Raji (cell line): ENCODE results near the gene CARD19.

ENCODE experiments used
- POLR2A ChIP-seq: IDR thresholded peaks from 2 replicates; pipeline ENCODE4 v1.6.1; 2011; ENCODE audit warnings: low read depth, low read length, control low read depth; ENCODE audit not compliant: insufficient read depth

Gene CARD19

DNA sequence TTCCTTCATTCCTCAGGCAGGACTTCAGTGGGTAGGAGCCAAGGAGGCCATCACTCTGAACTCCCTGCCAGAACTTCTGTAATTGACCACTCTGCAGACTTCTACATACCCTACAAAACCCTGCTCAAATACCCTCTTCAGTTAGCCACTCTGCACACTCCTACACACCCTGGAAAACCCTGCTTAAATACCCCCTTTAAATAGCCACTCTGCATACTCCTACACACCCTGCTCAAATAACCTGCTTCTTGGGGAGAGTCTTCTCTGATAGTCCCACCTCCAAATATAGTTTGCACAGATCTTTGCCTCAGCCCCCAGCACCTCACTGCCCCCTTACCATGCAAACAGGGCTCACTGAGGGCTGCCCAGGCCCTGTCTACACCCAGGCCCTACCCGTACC is 18.6 kb upstream of the CARD19 start:
- TF ChIP-seq POLR2A: no peak

DNA sequence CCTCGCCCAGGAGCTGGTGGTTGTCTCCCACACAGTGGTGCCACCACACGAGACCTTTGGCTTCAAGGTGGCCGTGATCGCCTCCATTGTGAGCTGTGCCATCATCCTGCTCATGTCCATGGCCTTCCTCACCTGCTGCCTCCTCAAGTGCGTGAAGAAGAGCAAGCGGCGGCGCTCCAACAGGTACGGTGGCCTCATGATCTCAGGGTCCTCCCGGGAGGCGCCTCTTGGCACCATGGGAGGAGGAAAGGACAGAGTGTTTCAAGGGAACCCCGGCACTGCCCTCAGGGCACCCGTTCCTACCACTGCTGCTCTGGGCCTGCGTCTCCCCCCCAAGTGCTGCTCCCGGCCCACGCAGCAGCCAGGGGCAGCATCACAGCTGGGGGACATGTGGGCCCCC is 18.2 kb upstream of the CARD19 start:
- no peak for TF ChIP-seq POLR2A

DNA sequence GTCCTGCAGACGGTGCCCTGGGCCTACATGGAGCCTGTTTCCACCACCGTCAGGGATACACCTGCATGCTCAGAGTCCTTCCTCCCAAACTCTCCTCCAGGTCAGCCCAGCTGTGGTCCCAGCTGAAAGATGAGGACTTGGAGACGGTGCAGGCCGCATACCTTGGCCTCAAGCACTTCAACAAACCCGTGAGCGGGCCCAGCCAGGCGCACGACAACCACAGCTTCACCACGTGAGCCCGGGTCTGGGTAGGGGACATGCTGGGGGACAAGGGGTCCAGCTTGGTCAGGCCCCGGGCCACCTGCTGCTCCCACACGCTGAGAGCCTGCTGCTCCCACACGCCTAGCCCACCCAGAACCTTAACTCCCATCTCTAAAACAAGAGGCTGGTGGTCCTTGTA is 16.6 kb upstream of the CARD19 start:
- no peak for TF ChIP-seq POLR2A

DNA sequence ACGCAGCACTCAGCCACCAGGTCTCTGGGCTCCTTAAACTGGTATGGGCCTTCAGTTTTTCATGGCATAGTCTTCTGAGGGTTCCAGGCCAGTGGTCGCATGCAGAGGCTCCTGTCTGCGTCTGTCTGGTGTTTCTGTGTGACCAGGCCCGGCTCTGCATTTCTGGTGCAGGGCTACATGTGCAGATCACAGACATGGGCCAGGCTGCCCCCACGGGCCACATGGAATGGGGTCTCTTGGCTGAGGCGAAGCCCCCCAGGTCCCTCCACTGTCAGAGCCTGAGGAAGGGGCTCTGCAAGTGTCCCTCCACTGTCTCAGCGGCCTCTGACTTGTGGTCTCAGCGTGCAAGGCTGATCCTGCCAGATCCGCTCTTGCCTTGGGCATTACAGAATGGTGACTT is 15.6 kb upstream of the CARD19 start:
- no peak for TF ChIP-seq POLR2A

DNA sequence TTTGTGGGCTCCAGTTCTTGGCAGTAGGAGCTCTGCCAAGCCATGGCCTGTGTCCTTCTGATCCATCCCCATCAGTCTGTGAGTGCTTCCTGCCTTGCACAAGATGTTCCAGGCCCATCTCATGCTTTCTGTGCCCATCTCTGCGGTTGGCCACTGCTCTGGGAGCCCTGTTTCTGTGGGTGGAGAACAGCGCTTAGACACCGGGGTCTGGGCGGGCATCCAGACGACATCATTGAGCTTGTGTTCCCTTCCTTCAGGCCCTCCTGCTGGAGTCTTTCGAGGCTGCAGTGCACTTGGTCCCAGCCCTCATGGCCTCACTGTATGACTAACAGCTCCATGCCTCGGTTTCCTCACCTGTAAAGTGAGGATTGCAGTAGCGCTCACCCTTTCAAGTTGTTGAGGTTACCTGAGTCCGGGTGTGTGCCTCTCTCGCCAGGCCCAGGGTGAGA is 14.9 kb upstream of the CARD19 start:
- TF ChIP-seq POLR2A: no peak

DNA sequence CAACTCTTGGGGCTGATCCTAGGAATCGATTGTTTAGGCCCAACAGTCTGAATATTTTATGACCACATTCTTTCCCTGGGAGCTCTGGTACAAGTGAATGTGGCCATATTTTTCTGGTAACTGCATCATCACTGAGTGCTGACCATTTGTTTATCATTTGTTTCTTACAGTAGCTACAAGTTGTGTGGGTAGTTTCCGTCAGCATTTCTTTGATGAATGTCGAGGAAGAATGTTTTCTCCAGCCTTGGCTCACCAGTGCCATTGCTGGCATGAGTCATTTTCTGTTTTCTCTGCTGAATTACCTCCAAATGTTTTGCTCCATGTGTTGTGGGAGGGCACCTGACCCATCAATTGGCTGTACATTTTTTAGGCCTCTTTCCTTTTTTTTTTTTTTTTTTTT is 14.1 kb upstream of the CARD19 start:
- TF ChIP-seq POLR2A: no peak

DNA sequence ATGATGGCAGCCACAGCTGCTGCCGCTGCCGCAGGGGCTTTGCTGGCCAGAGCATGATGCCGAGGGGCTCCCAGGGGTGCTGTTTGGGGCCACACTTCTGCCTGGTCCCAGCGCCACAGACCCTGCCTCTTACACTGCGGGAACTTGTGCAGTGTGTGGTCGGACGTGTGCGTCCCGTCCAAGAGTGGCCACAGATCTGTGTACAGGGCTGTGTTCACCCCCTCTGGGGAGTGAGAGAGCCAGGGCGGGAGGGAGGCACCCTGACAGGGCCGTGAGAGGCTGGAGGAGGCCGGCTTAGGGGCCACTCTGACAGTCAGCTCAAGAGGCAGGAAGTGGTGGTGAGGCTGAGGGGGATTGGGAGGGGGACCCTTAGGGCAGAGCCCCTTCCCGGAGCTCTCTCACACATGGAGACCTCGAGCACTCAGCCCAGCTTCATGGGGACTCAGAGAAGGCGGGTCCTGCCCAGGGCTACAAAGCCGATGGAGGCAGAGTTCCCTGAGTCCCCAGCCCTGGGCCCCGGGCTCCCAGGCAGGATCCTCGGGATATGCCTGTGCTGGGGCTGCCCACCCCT is 13.1 kb upstream of the CARD19 start:
- TF ChIP-seq POLR2A: no peak

DNA sequence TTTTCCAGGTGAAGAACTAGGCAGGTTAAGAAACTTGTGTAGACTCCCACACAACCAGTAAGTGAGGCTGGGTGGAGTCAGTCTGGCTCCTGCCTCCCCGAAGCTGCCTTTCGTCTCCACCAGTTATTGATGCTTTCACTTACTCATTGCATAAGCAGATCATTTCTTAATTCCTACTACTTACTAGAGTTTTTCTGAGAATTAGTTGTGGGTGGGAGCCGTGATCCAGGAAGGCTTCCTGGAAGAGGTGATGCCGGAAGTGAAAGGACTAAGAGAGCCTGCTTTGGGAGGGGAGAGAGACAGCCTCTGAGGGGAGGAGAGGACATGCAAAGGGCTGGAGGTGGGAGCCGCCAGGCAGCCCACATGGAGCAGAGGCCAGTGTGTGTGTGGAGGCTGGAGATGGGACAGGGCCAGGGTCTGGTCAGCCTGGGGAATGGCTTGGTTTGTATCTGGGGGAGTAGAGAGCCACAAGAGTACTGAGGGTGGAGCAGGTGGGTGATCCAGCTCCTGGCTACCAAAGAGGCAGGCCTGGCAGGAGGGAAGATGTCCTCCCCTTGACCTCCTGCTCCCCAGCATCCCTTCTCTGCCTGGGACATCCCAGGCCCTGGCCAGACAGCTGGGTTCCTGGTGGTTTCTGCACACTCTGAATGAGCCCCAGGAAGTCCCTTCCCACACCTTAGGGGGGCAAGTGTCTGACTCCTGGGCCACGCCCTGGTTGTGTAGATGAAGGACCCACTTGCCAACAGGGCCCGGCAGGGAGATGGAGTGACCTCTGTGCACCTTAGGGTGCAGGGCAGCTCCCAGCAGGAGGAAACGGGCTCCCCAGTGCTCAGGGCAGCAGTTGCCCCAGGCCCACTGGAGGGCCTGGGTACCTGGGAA is 12.2 kb upstream of the CARD19 start:
- no peak for TF ChIP-seq POLR2A

DNA sequence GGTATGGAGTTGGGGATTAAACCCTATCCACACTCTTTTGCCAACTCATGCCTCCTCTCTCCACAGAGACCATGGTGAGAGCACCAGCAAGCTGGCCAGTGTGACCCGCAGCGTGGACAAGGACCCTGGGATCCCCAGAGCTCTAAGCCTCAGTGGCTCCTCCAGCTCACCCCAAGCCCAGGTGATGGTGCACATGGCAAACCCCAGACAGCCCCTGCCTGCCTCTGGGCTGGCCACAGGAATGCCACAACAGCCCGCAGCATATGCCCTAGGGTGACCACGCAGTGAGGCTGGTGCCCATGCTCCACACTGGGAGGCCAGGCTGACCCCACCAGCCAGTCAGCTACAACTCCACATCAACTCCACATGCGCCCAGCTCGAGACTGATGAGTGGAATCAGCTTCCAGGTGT is 11.5 kb upstream of the CARD19 start:
- TF ChIP-seq POLR2A: no peak

DNA sequence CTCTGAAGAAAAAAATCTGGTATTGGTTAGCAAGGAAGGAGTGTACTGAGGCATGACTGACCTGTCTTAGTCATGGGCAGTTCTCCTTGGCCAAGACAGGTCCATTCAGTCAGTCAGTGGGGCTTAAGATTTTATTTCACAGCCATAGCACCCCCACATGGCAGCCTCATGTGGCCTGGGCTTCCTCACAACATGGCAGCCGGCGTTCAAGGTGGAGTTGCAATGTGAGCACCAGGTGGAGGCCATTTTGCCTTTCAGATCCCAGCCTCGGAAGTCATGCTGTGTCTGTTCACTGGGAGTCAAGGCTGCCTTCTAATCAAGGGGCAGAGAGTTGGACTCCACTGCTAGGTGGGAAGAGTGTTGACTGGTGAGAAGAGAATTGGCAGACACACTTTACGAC is 10.3 kb upstream of the CARD19 start:
- no peak for TF ChIP-seq POLR2A

DNA sequence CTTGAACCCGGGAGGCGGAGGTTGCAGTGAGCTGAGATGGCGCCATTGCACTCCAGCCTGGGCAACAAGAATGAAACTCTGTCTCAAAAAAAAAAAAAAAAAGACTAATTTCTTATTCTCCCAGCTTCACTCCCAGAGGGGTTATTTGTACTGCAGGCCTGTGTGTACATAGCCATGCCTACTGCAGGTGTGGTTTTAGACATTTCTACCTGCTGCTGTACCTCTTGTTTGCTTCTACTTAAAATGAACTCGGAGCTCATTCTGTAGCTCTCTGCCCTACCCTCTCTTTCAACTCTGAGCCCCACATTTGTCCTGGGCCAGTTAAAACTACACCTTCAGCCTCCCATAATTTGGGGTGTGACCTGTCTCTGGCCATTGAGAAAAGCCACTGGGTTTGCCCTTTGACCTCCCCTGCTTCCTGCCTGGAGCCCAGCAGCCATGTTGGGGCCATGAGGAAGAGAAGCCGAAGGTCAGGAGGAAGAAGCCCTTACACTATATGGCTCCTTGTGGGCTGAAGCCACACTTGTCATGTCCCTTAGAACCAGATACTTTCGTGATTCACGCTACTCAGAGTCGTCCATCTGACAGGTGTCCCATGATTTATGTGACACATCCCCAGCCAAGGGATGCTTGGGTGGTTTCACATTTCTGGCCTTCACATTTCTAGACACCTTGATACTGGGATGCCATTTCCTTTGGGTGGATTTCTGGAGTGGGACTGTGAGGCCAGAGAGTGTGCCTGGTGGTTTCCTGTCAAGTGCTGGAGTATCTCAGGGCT is 9.4 kb upstream of the CARD19 start:
- no peak for TF ChIP-seq POLR2A

DNA sequence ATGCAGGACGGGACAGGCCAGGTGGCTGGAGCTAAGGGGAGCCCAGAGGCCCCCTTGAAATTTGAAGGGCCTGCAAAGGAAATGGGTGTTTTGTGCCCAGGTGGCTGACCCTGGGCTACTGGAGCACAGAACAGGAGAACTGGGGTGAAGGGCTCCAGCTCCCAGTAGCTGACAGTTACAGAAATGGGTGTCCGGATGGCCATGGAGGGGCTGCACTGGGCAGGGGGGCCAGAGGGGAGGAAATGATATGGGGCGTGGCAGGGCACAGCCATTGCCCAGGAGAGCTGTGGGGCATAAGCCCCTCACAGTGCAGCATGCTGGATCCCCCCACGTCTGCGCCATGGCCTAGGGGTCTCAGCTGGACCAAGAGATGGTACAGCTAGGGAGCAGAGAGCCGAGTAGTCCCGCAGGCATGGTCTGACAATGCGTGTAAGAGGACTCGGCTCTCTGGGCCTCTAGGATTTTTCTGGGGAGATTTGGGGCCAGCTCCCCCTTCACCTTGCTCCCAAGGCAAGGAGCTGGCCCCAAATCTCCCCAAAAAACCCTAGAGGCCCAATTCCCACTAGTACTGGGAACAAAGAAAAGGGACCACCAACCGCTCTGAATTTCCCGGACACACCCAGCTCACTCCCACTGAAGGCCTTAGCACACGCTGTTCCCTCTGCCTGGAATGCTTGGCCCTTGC is 7.9 kb upstream of the CARD19 start:
- TF ChIP-seq POLR2A: no peak

DNA sequence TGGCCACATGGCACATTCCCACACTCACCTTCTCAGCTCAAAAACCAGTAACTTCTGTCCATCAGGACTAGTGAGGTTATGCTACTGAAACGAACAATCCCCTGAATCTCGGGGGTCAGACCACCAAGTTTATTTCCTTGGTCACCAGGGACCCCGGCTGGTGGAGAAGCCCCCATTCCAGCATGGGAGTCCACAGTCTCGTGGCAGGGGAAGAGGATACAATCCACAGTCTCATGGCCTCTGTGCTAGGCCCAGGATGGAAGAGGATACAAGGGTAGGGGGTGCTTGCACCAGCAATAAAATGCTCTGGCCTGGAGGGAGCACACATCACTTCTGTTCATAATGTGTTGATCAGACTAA is 7.4 kb upstream of the CARD19 start:
- no peak for TF ChIP-seq POLR2A

DNA sequence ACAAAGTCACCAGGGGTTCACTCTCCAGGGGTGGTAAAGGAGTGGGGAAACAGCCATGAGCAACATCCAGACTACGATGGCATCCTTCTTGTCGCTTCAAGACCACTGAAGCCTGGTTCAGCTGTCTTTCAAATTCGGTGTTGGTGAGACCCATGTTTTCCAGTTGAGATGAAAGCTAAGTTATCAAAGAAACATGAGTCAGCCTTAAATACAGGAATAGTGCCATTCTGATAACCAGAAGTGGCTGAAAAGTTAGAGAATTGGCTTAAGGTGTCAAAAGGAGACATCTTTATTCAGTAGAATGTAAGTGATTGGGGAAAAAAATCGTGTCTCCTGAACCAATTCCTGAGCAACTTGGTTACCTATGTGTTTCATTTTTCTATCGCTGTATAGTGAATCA is 7.0 kb upstream of the CARD19 start:
- TF ChIP-seq POLR2A: no peak

DNA sequence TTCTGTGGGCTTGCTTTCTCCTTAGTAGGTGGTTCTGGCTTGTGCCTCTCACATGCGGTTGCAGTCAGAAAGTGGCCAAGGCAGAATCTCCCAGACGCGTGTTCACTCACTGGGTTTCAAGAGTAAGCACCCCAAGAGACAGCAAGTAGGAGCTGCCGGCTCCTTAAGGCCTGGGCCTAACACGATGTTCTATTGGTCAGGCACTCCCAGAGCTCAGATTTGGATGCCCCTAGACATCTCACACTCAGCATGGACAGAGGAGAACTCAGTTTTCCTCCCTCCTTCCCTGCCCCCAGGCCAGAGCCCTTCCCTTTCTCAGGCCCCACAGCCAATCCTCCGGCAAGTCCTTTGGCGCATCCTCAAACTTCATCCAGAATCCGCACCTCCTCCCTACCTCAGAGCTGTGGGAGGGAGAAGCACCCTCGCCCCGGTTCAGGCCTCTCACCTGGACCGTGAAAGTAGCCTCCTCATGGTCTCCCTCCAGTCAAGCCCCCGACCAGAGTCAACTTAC is 6.5 kb upstream of the CARD19 start:
- no peak for TF ChIP-seq POLR2A
